NCI-H187 treated with DMSO at 0.1 percent for 48 hours (cell line): ENCODE data around the gene CSNK2B.

Experiments
- DNase-seq: peaks from one replicate; lab custom pipeline; 2025; lab: John Stamatoyannopoulos, UW

CSNK2B gene

DNA sequence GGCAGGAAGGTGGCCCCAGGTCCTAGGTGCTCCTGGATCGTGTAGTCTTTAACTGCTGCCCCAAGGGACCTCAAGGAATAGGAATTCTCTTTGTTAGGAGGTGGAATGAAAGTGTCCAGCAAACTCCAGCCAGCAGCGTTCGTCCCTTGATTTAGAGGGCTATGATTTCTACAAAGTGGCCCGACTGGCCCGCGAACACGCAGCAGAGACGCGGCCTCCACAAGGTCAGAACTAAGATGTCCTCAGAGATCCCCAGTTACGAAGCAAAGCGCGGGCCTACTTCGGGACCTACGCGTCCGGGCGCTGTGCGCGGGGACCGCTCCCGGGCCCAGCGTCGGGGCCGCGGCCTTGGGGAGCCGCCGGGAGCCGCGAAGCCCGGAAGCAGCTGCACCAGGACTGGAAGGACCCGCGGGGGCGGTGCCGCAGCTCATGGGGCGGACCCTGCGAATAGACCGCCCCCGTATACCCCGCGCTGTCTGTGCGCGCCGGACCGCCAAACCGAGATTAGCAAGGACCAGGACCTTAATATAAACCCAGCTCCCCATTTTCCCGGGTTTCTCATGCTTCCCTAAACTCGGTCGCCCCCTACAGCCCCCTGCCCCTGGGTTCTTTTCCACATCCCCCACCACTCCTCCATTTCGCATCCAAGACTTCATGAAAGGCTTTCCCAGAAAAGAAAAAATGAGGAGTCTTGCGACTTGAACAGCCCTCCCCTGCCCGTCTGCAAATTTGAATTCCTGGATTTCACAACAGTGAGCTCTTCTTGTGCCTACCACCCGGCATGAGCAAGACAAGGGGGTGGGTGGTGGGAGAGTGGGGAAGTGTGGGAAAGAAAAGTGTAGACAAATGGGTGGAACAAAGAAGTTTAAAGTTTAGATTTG lies 5.3 kb upstream of the CSNK2B start, which contains the start of gene C6orf47:
TSS of gene C6orf47 (minus strand) at position 398 of the 881 bp plus-strand sequence. CDS start 831 bp downstream, outside the sequence.
- DNase-seq: peak; percentile 12

DNA sequence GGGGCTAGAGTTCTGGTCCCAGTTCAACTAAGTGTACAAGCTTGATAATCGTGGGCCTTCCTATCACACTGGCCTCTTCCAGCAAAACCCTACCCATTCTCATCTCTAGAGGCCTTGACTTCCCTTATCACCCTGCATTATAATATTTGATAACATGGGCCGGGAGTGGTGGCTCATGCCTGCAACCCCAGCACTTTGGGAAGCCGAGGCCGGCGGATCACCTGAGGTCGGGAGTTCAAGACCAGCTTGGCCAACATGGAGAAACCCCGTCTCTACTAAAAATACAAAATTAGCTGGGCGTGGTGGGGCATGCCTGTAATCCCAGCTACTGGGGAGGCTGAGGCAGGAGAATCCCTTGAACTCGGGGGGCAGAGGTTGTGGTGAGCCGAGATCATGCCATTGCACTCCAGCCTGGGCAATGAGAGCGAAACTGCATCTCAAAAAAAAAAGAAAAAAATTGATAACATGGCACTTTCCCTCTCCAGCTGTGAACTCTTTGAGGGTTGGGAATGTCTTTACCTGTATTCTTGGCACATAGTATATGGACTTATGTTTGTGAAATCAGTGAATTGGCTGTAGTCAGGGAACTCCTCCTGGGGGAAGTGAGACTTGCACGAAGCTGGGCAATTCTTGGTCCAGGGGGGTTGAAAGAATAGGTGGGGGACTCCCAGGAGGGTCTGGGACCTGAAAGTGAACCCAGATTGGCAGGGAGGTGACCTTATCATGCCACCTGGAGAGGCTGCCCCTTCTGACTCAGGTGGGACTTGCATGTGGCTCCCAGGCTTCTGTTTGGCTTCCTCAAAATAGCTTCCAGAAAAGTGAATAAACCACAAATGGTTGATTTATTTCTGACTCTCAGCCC lies 4.4 kb upstream of the CSNK2B start:
- DNase-seq: no peak

DNA sequence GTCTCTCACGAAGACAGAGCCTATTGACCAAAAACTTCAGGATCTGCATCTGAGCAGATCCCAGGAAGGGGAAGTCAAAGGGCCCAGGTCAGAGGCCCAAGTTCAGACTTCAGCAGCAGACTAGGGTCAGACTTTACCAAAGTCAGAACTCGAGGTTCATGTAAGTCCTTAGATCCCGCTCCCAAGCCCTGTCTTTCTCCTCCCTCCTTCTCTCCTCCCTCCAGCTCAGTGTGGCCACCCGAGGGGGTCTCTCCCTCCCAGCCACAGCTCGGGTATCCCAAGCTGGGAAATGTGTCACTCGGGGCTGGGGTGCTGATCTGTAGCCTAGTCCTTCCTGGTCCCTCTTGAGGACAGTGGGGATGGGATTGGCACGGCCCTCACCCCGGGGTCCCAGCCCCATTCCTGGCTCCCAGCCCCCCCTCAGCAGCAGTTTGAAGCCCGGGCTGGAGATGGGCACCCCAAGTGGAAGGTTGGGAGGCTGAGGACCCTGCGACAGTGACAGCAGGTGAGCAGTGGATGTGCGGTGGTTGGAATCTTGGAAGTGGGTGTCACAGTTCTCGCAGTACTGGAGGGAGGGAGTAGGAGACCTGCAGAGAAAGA lies 3.7 kb upstream of the CSNK2B start:
- DNase-seq: no peak

- DNase-seq: no peak
Measured at GRCh38 chr6:31663126-31663960, 2.5 kb upstream of the CSNK2B start.

GRCh38 chr6:31663961-31664789 lies 1.7 kb upstream of the CSNK2B start:
- DNase-seq: no peak

DNA sequence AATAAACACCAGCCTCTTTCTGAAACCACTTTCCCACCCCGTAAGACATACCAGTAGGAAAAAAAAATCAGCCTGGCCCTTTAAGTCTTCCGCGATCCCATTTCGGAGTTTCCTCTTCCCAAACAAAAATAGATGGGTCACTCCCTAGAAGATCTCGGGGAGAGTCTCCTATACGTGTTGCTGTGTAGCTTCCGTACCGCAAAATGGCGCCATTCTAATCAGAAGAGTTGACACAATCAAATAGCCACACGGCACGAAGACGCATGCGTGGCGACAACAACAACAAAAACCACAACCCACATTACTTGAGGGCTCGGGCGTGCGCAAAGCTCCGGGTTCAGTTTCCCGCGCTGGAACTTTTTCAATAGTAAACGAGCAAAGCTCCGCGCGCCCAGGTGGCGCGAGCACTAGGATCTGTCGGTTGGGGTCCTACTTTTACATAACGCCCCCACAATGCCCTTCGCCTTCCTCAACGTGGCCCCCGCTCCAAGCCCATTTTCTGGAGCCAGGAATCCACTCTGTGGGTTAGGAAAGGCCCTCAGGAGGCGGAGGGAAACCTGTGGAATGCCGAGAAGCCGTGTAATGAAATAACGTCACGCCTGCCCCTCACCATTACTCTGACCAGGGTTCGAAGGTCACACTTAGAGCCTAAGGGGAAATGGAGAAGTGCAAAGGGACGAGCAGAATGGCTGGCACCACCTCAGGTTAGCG lies 935 bp upstream of the CSNK2B start, which contains the start of gene GPANK1:
TSS of gene GPANK1 (minus strand) at position 208 of the 711 bp plus-strand sequence. CDS start 519 bp downstream, outside the sequence.
- peak; percentile 14 for DNase-seq

- DNase-seq: no peak
Measured at GRCh38 chr6:31666337-31666965, 571 bp downstream of the CSNK2B start.

DNA sequence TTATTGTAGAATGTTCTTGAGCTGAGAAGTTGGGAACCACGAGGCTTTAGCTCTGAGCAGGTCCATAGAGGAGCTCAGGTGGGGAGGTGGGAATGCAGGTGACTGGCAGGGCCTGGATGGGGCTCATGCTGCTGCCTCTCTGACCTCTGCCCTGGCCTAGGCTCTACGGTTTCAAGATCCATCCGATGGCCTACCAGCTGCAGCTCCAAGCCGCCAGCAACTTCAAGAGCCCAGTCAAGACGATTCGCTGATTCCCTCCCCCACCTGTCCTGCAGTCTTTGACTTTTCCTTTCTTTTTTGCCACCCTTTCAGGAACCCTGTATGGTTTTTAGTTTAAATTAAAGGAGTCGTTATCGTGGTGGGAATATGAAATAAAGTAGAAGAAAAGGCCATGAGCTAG lies 3.8 kb downstream of the CSNK2B start, which contains the start of gene LY6G5B:
TSS of gene LY6G5B (plus strand) at position 301 of the 400 bp plus-strand sequence. CDS start 975 bp downstream, outside the sequence.
- no peak for DNase-seq

DNA sequence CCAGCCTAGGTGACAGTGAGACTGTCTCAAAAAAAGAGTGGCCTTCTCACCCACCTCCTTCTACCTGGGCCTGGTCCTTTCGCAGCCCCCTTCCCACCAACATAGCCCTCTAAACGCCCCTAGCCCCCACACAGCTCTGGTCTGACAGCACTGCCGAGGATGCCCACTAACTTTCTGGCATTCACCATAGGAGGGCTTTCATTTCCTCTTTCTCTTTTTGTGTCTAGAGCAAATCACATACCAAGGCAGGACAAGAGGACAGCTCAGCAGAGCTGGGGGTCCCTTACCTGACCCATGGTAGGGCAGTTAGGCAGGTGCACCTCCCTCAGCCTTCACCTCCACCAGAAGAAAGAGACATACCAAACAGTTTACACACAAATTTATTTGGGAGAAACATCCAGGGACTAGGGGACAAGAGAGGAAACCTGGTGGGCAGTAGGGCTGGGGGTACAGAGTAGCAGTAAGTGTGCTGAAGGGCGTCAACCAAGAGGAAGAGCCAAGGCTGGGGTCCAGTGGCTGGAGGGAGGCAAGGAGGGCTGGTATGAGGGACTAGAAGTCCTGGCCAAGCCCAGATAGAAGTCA lies 10.5 kb downstream of the CSNK2B start:
- no peak for DNase-seq

DNA sequence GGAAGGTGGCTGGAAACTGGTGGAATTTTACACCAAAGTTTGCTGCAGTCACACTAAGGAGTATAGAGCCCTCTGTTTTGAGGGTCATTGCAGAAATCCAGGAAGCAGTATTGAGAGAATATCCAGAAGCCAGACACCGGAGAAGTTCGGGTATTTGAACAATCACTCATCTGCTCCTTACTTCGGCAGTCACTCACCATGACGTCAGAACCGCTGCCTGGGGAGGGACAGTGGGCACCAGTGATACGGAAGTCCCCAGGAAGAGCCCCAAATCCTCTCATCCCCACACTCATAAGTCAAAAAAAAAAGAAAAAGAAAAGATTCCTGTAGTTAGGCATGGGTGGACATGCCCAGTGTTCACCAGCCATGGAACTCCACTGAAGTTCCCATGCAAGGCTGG lies 11.0 kb downstream of the CSNK2B start:
- DNase-seq: no peak

DNA sequence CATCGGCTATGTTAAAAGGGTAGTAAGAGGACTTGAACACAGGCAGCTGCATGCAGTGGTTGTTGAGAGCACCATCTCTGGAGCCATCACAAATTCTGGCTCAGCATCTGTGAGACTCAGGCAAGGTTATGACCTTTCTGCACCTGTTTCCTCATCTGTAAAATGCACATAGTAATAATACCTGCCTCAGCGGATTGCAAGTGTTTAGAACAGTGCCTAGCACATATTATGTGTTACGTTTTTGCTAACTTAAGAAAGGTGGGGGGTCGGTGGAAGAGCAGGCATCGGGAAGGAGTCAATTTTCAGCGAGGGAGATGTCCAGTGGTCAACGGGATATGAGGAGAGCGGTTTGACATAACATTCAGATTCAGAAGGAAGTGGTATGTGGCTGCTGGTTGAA lies 12.1 kb downstream of the CSNK2B start:
- DNase-seq: no peak

- DNase-seq: peak; percentile 34
Measured at GRCh38 chr6:31680226-31681134, 14.6 kb downstream of the CSNK2B start, which contains the start of gene LY6G5C. LY6G5C (minus strand) TSS chr6:31681067; CDS start chr6:31680373, 694 bp downstream.

DNA sequence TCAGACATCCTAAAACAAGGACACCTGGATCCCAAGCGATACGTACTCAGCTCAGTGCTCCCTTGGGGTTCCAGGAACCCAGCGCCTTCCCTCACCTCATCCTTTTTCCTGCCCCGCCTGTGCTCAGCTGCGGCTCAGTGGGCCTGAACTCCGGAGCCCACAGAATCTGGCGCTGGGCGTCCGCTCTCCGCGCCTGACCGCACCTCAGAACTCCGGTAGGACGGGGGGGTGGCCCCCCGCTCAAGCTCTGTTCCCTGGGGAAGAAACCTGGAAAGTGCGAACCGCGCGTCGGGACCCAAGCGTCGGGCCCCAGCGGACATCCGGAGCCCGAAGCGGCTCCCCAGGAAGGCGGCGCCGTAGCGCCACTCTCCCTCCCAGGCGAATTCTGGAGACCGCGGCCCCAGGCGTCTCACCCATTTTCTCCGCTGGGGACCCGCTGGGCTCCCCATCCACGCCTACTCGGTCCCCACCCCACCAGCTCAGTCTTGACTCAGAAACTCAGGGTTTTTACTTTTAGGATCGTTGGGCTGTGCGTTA lies 15.3 kb downstream of the CSNK2B start:
- DNase-seq: no peak

DNA sequence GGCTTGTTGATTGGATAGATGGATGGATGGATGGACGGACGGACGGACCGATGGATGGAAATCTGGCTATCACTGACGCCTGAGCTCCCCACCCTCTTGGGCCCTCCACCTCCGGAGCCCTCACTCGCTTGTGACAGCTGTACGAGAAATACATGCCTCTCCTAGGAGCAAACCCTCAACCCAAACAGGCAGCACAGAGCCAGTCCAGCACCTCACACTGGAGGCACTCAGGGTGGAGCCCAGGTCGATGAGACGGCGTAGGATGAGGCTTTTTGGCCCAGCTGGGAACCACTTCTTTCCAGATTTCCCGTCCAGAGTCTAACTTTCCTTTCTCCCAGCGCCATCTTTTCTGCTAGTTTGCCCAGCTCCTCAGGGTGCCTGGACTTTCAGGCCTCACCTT lies 17.7 kb downstream of the CSNK2B start:
- no peak for DNase-seq

DNA sequence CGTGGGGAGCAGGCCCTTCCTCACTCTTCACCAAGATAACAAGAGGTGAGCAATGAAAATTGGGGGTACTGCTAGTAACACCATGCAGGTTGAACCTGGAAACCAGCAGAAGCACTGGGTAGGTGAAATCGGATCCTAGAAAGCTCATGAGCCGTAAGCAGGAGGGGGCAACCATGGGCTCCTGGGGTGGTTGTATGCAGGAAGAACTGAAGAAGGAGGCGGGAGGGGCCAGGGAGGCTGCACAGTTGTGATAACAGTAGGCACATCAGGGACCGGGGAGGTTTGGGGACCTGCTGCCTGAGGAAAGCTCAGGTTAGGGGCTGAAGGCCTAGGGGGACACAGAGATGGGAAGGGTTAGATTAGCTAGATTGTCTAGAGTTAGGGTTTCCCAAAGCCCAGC lies 20.6 kb downstream of the CSNK2B start:
- DNase-seq: no peak

DNA sequence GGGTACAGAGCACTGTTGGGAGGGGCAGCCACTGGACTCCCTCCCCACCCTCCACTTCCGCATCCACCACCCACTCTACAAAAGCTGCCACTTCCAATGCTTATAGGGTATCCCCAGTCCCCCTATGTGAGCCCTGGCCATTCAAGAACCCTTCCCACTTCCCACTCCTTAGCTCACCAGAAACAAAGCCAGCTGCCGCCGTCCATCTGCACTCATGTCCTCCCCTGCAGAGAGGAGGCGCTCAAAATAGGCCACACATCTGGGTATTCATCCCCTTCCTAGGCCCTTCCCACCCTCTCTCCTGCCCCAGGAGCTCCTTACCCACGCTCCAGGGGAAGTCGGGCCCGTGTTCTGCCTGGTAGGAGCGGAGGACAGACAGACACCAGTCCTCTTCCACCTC lies 21.4 kb downstream of the CSNK2B start:
- no peak for DNase-seq
